GM12891 (cell line): Measurements from ENCODE around the gene GLRB.

ENCODE experiments used
- POLR2A ChIP-seq: IDR thresholded peaks from 2 replicates; pipeline ENCODE4 v1.6.1; 2011; ENCODE audit warnings: low read depth, low read length, control low read depth
- POLR2AphosphoS5 ChIP-seq: IDR thresholded peaks from 2 replicates; pipeline ENCODE4 v1.6.1; 2011; ENCODE audit warnings: low read depth, low read length, control low read depth
- SPI1 ChIP-seq: IDR thresholded peaks from 2 replicates; pipeline ENCODE4 v1.6.1; 2011; ENCODE audit warnings: low read depth, low read length, control low read depth
- TAF1 ChIP-seq: IDR thresholded peaks from 2 replicates; pipeline ENCODE4 v1.6.1; 2011; ENCODE audit warnings: low read depth, low read length, control low read depth

GRCh38 chr4:157219711-157220370 is 143.9 kb downstream of the GLRB start:
- no peak for TF ChIP-seq POLR2AphosphoS5
- no peak for TF ChIP-seq SPI1
- TF ChIP-seq POLR2A = no peak
- no peak for TF ChIP-seq TAF1
